Measurements from ENCODE around the gene PBLD.
"Not testable (repeated sequence)": the region's sequence is repeated elsewhere in the genome, so short reads cannot be mapped to it uniquely, and the experiment has no call there.

PBLD gene

GRCh38 chr10:68251625-68252495 is 80.9 kb downstream of the PBLD start:
- H3K27ac ChIP-seq (ENCODE audit: poor library complexity, severe bottlenecking), result no peak overlapping the region
- no peaks in the 10 kb centered on the region for H3K9me3 ChIP-seq (ENCODE audit: severe bottlenecking)
- ATAC-seq (ENCODE audit: low read depth) (no peak), DNase-seq (ENCODE audit: low spot score) (no peak)
- no peaks in the 10 kb centered on the region for H3K4me1 ChIP-seq (ENCODE audit: insufficient read depth, poor library complexity, severe bottlenecking)
- no peaks in the 10 kb centered on the region for H3K36me3 ChIP-seq (ENCODE audit: low read depth)
- H3K4me3 ChIP-seq (ENCODE audit: severe bottlenecking), result no peak overlapping the region
- no peaks in the 10 kb centered on the region for H3K27me3 ChIP-seq (ENCODE audit: insufficient read depth, poor library complexity, severe bottlenecking)
- no peak for TF ChIP-seq CTCF (IDR thresholded peaks at IDR 0.05; ENCODE audit: poor library complexity, severe bottlenecking)

- Histone ChIP-seq H3K27ac (ENCODE audit: poor library complexity, severe bottlenecking) (no peak overlapping the region), H3K9me3 (ENCODE audit: severe bottlenecking) (no peaks in the 10 kb centered on the region), H3K36me3 (ENCODE audit: low read depth) (no peaks in the 10 kb centered on the region), H3K4me1 (ENCODE audit: insufficient read depth, poor library complexity, severe bottlenecking) (no peaks in the 10 kb centered on the region), H3K27me3 (ENCODE audit: insufficient read depth, poor library complexity, severe bottlenecking) (no peaks in the 10 kb centered on the region), H3K4me3 (ENCODE audit: severe bottlenecking) (no peak overlapping the region)
- no peak for ATAC-seq (ENCODE audit: low read depth)
- no peak for TF ChIP-seq CTCF (IDR thresholded peaks at IDR 0.05; ENCODE audit: poor library complexity, severe bottlenecking)
- no peak for DNase-seq (ENCODE audit: low spot score)
Measured at GRCh38 chr10:68251151-68251550, 81.6 kb downstream of the PBLD start.

- DNase-seq (ENCODE audit: low spot score) (no peak), ATAC-seq (ENCODE audit: low read depth) (no peak)
- no peak overlapping the region for H3K4me3 ChIP-seq (ENCODE audit: severe bottlenecking)
- H3K36me3 ChIP-seq (ENCODE audit: low read depth), result no peaks in the 10 kb centered on the region
- no peaks in the 10 kb centered on the region for H3K4me1 ChIP-seq (ENCODE audit: insufficient read depth, poor library complexity, severe bottlenecking)
- H3K27ac ChIP-seq (ENCODE audit: poor library complexity, severe bottlenecking), result no peak overlapping the region
- H3K9me3 ChIP-seq (ENCODE audit: severe bottlenecking), result no peaks in the 10 kb centered on the region
- TF ChIP-seq CTCF (IDR thresholded peaks at IDR 0.05; ENCODE audit: poor library complexity, severe bottlenecking), result no peak
- no peaks in the 10 kb centered on the region for H3K27me3 ChIP-seq (ENCODE audit: insufficient read depth, poor library complexity, severe bottlenecking)
Measured at GRCh38 chr10:68249297-68249696, 83.4 kb downstream of the PBLD start.

GRCh38 chr10:68247931-68248330 is 84.8 kb downstream of the PBLD start:
- no peak overlapping the region for H3K4me3 ChIP-seq (ENCODE audit: severe bottlenecking)
- no peaks in the 10 kb centered on the region for H3K9me3 ChIP-seq (ENCODE audit: severe bottlenecking)
- no peak for ATAC-seq (ENCODE audit: low read depth)
- TF ChIP-seq CTCF (IDR thresholded peaks at IDR 0.05; ENCODE audit: poor library complexity, severe bottlenecking), result no peak
- H3K4me1 ChIP-seq (ENCODE audit: insufficient read depth, poor library complexity, severe bottlenecking), result no peaks in the 10 kb centered on the region
- H3K27ac ChIP-seq (ENCODE audit: poor library complexity, severe bottlenecking), result no peak overlapping the region
- H3K36me3 ChIP-seq (ENCODE audit: low read depth), result no peaks in the 10 kb centered on the region
- no peak for DNase-seq (ENCODE audit: low spot score)
- no peaks in the 10 kb centered on the region for H3K27me3 ChIP-seq (ENCODE audit: insufficient read depth, poor library complexity, severe bottlenecking)

GRCh38 chr10:68246397-68246796 is 86.3 kb downstream of the PBLD start:
- DNase-seq (ENCODE audit: low spot score); H3K36me3 ChIP-seq (ENCODE audit: low read depth); H3K4me3 ChIP-seq (ENCODE audit: severe bottlenecking); H3K27me3 ChIP-seq (ENCODE audit: insufficient read depth, poor library complexity, severe bottlenecking); ATAC-seq (ENCODE audit: low read depth); H3K27ac ChIP-seq (ENCODE audit: poor library complexity, severe bottlenecking); H3K9me3 ChIP-seq (ENCODE audit: severe bottlenecking); H3K4me1 ChIP-seq (ENCODE audit: insufficient read depth, poor library complexity, severe bottlenecking): not testable (repeated sequence)
